HG02623 (cell line): Measurements from ENCODE around the gene MST1R.
"Not testable (repeated sequence)": the region's sequence is repeated elsewhere in the genome, so short reads cannot be mapped to it uniquely, and the experiment has no call there.

Experiments used
- ATAC-seq: cut with Tn5 transposase; IDR thresholded peaks from one replicate; pipeline ENCODE4 v1.9.1; 2021; ENCODE audit warnings: moderate library complexity; ENCODE audit not compliant: unreplicated experiment

MST1R gene

GRCh38 chr3:49912881-49913281, 9.2 kb upstream of the MST1R start:
- ATAC-seq, result no peak

DNA sequence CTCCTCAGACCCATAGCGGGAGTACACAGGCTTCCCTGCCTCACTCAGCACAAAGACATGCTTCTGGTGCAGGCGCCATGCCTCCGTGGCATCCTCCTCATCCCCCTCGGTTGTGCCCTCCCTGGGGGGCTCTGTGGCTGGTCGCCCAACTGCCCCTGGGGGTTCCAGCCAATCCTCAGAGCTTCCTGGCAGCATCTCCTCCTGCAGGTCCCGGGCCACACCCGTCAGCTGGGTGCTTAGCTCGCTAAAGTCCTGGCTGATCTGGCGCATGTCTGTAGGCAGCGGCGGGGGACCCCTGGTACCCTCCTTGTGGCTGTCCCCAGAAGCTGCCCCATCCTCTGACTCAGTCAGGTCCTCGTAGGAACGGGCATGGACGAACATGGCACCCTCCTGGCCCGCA, 7.9 kb upstream of the MST1R start:
- ATAC-seq, result no peak

GRCh38 chr3:49911124-49911420, 7.4 kb upstream of the MST1R start:
- ATAC-seq, result no peak

DNA sequence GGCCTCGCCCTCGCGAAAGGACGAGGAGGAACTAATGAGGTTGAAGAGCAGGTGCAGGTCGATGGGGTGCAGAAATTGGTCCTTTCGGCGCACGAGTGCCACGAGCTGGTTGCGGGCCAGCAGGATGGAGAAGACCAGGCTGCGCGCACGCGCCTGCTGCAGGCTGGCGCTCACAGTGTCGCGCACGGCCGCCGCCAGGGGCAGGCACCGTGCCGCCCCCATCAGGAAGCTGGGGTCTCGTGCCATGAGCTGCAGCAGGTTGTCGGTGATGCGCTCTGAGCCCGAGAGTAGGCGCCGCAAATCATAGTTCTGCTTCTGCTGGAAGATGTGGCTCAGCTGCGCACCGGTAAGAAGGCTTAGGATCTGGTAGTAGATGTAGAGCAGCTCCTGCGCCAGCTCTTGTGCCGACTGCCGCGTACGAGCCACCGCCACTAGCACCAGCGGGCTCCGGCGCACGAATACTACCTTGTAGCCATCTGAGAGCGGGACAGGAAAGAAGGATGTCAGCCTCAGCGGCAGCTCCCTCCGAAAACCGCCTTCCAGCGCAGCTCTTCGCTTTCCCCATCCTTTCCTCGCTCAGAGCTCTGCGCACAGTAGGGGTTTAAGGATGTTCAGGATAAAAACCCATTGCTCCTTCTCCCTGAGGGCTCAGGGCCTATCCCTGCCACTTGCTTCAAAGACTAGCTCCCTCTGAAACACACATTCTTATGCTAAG, 6.9 kb upstream of the MST1R start:
- ATAC-seq, result no peak

- ATAC-seq, result no peak
These were observed 4.9 kb upstream of the MST1R start for GRCh38 chr3:49908373-49909199.

DNA sequence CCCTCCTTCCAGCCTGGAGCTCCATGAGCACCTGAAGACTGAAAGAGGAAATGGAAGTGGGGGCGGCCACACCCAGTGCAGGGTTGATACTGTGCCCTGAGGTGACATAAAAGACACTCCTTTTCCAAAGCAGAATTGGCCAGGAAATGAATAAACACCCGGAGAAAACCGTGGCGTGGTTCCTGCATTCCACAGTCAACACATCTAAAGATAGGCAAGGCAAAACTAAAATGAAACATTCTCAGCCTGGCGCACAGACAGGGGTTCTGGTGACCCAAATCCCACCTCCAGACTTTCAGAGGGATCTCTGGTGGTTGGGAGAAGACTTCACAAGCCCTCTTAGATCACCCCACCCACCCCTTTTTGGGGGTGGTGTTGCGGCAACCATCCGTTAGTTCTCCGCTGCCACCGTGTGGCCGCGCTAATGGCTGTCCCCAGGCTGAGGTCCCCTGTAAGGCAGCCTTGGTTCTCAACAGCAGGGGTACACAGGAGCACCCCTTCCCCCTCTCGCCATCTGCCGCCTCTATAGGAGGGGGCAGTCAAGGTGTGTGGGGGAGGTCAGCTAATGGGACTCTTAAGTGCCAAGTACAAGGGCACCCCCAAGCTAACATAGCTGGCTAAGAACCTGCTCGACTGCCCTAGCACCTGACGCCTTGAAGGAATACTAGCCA, 2.5 kb upstream of the MST1R start:
- ATAC-seq, result no peak

- ATAC-seq, result not testable (repeated sequence)
These were observed 775 bp upstream of the MST1R start for GRCh38 chr3:49904448-49904847.

GRCh38 chr3:49902511-49903345, 945 bp downstream of the MST1R start:
- ATAC-seq, result no peak

DNA sequence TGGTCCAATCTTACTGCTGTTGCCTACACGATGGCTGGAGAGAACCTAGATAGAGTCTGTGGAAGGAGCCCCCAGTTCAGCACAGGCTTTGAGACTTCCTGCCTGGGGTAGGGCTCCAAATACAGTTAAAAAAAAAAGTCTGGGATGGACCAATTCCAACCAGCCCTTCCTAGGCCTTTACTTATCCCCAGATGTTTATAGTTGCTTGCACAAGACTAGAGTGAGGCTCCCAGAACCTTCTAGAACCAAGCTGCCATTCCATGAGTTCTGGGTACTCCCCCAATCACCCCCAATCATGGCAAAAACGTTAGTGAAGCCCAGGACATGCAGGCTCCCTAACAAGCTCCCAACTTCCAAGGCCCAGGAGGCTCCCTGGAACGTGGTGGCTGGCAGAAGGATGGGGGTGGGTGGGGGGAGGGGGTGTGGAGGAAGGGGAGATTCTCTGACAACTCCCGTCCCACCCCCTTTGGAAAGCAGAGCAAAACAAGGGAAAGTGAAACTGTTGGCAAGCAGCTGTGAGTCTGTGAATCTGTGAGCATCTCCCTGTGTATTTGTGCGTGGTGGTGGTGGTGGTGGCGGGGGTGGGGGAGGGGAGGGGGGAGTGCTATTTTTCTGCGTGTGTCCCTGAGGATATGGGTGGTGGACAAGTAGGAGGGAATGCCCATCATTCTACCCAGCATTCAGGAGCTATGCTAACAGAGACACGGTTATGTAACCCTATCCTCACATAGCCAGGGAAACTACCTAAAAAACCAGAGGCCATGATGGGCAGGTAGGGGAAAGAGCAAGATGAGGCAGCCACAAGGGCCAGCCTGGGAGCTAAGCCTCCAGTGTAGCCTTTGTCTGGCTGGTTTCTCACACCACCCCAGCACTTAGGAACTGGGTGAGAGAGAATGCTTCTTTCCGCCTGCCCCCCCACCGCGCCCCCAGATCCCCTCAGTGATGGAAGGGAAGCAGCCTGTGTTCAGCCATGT, 2.0 kb downstream of the MST1R start:
- no peak for ATAC-seq

DNA sequence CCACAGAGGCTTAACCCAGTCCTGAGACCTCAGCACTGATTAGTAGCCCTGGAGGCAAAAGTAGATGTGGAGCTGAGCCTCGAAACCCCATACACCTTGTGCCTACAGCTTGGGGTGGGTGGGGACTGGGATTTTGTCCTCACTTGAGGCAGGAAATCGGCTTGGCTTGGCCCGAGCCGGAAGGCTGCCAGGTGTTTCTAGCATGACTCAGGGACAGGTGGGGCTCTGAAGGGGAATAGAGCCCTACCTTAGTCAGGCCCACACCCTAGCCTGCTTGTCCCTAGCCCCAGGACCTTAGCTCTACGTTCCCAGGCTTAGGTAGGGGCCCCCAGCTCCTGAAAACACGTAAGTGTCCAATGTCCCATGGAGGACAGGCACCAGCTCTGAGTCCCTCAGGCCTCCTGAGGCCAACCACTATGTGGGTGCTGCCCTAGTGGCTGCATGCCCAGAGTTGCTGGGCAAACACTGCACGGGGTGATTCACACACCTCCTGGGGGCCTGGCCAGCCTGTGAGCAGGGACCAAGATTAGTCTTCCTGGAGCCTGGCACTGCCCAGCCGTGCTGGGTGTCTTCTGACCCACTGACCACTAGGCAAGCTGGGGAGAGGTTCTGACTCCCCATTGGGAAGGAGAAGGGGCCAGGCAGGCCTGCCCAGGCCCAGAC, 3.1 kb downstream of the MST1R start:
- no peak for ATAC-seq

GRCh38 chr3:49899815-49900214, 3.9 kb downstream of the MST1R start:
- ATAC-seq, result no peak

DNA sequence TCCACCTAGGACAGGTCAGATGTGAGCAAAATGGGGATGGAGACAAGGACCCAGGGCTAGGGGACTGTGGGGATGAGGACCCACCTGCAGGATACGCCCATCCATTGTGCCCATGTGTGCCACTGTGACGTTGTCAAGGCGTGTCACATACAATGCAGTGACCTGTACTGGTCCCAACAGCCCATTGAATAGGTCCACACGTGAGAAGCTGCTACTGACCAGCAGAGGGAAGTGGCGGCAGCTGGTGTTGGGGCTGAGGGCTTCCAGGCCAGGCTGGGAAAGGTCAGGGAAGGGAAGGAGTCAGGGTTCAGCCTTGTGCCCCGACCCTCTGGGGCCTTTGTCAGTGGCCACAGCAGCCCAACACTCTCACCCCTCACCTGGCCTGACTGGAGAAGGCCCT, 4.7 kb downstream of the MST1R start:
- ATAC-seq, result no peak

DNA sequence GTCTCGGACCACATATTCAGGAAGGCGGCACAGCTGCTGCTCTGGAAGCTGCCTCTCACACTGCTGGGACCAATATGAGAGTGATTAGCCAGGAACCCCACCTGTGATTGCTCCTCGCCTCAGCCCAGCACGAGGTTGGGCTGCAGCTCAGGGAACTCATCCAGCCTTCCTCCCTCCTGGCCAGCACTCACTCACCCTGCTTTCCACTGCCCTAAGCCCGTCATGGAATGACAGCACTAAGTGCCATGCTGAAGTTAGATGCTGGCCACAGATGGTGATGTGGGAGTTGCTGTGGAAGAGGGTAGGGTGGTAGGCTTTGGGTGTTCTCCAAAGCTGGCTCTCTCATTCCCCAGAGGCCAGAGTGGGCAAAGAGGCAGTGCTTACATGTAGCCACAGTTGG, 7.3 kb downstream of the MST1R start:
- ATAC-seq, result no peak

DNA sequence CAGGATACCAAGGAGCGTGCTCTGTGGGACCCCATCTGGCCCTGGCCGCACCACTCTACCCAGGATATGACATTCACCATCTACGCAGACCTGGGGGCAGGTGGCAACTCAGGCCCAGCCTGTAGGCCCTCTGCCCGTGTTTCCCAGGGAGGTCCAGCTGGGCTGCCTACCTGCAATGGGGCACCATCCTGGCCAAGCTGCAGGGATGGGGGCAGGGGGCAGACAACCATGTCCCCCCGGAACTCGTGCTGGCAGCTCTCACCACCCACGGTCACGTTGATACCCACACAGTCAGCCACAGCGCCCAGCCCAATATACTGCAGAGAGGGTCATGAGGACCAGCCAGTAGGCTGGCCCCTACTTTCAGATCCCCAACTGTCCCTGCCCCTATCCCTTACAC, 7.9 kb downstream of the MST1R start:
- no peak for ATAC-seq

- ATAC-seq, result no peak
These were observed 14.4 kb downstream of the MST1R start for GRCh38 chr3:49889296-49889695.

GRCh38 chr3:49886922-49887265, 16.8 kb downstream of the MST1R start:
- ATAC-seq, result no peak

DNA sequence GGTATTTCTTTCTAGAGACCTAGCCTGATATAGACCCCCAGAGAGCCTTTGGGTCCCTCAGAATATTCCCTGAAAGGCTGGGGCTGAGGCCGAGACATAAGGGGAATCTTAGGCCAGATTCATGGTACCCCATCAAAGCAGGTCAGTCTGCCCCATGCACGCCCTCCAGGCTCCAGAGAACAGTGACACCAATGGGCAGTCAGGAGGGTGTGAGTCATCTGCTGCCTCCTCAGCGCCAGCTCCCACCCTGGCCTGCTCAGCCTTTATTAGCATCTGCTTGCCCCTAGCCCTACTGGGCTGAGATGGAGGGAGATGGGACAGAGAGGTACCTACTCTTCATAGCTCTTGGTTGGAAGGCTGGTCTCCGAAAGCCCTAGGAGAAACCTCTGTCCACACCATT, 19.7 kb downstream of the MST1R start:
- no peak for ATAC-seq

DNA sequence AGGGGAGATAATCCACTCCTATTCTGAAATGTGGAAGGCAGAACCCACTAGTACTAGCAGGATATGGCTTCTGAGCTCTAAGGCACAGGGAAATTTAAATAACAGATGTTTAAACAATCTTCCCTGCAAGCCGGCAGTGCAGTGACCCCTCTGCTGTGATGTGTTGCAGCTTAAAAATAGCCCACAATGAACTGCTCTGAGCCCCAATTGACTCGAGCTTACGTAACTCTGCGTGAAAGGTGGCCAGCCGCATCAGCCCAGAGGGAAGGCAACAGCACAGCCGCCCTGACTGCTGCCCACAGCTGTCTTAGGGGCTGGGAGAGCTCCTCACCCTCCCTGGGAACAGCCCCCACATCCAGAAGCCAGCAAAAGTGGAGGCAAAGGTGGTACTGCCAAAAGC, 21.5 kb downstream of the MST1R start:
- ATAC-seq, result no peak

DNA sequence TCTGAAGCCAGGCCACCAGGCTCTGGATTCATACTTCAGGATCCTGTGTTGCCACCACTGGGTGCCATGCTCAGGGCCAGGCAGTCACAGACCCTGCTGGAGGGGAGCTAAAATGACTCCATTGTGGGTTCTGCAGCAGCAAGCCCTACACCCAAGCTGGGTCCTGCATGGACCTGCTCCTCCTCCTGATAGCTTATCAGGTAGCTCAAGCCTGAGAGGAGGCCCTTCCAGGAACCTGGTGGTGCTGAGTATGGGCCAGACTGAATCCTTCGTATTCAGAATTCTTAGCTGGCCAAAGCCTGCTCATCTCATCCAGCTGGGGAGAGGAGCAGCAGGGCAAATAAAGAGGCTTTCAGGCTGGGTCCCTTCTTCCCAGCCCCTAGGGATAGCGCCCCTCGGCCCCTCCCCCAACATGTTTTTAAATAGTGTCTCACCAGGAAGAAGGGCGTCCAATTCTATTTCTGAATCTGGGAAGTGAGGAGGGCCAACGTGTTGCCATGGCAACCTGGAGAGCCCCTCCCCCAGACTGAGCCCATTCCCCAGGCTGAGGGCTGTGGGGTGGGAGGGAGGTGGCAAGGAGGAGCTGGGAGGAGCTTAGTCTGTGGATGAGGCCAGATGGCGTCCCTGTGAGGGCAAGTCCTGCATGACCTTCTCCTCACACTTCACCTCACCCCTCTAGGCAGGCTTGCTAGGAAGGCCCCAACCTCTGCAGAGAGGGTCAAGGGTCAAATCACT, 22.9 kb downstream of the MST1R start:
- no peak for ATAC-seq
